Lung (tissue), 12 donors: Measurements from ENCODE around the gene NCOA7. TPM values are rescaled to one million over a fixed set of nuclear protein-coding genes. Genes with fewer than 3 reads are reported as not detected.
"Not testable (repeated sequence)": the region's sequence is repeated elsewhere in the genome, so short reads cannot be mapped to it uniquely, and the experiment has no call there.

Experiments
- ATAC-seq: fragments of 200-7000 bp; cut with Tn5 transposase; one replicate; pipeline ENCODE4 v1.9.1; 2020; ENCODE audit warnings: moderate number of reproducible peaks; ENCODE audit not compliant: insufficient read depth, low FRiP score
- DNase-seq, 3 donors: peaks; one replicate each; pipeline ENCODE4 v3.0.0-alpha.2; 2013 to 2017
- H3K27ac ChIP-seq, 2 donors: one replicate each; pipeline ENCODE4 v1.5.1; 2013; ENCODE audit warnings: mild to moderate bottlenecking in 2 of 2, moderate library complexity in 2 of 2, control low read depth in 1 of 2, inconsistent platforms in 1 of 2, low read depth in 1 of 2, low read length in 1 of 2
- H3K27me3 ChIP-seq, 3 donors: one replicate each; pipeline ENCODE4 v1.5.1; 2013; ENCODE audit warnings: low read length in 2 of 3; ENCODE audit not compliant: control insufficient read depth in 3 of 3, insufficient read depth in 3 of 3
- H3K36me3 ChIP-seq, 4 donors: one replicate each; pipeline ENCODE4 v1.5.1; 2013; ENCODE audit warnings: low read length in 4 of 4, mild to moderate bottlenecking in 1 of 4, moderate library complexity in 1 of 4; ENCODE audit not compliant: control insufficient read depth in 4 of 4, insufficient read depth in 4 of 4
- H3K4me1 ChIP-seq, 5 donors: one replicate each; pipeline ENCODE4 v1.5.1; 2013; ENCODE audit warnings: low read length in 5 of 5, mild to moderate bottlenecking in 2 of 5, moderate library complexity in 1 of 5; ENCODE audit not compliant: control insufficient read depth in 5 of 5, insufficient read depth in 5 of 5
- H3K4me3 ChIP-seq: one replicate; pipeline ENCODE4 v1.5.1; 2013; ENCODE audit warnings: mild to moderate bottlenecking, control low read depth, moderate library complexity
- H3K9ac ChIP-seq, 2 donors: one replicate each; pipeline ENCODE4 v1.5.1; 2013; ENCODE audit warnings: low read length in 2 of 2, control low read depth in 1 of 2; ENCODE audit not compliant: insufficient read depth in 1 of 2
- H3K9me3 ChIP-seq, 4 donors: one replicate each; pipeline ENCODE4 v1.5.1; 2013; ENCODE audit warnings: low read length in 3 of 4, mild to moderate bottlenecking in 1 of 4, moderate library complexity in 1 of 4; ENCODE audit not compliant: control insufficient read depth in 4 of 4, insufficient read depth in 3 of 4
- WGBS, 2 donors: extraction: QIAGEN DNeasy Blood & Tissue Kit; methylation state at CpG; one replicate each; pipeline ENCODE4 v1.1.7; 2013; 5-methylcytosine and 5-hydroxymethylcytosine counted together
- polyA plus RNA-seq, 2 donors: library from polyadenylated mRNA; stranded (reverse); fragments of 200-250 nt; gene quantifications; one replicate each; pipeline ENCODE4 v1.2.1, GENCODE V29; 2013
- total RNA-seq, 2 donors: library from RNA; depleted of rRNA in 1 of 2; stranded (reverse); fragments of >200 nt in 1 of 2; gene quantifications; one replicate each; pipeline ENCODE4 v1.2.1, GENCODE V29; 2014 to 2021
- TF ChIP-seq, protein P1 (sequence below): IDR thresholded peaks from 2 replicates; pipeline ENCODE4 v1.5.1; 2012; ENCODE audit warnings: mild to moderate bottlenecking; ENCODE audit errors: control extremely low read depth, extremely low read depth
- donor health status: control.
- donor health status: control.
- donor health status: Bipolar disorder and iron deficiency.
- donor health status: healthy.
- donor health status: DM: yes; HTN: yes; CAD: no.

NCOA7 gene
- total and polyA plus RNA-seq, 4 donors: 28.9 to 81.4 (median 57.2) TPM

DNA sequence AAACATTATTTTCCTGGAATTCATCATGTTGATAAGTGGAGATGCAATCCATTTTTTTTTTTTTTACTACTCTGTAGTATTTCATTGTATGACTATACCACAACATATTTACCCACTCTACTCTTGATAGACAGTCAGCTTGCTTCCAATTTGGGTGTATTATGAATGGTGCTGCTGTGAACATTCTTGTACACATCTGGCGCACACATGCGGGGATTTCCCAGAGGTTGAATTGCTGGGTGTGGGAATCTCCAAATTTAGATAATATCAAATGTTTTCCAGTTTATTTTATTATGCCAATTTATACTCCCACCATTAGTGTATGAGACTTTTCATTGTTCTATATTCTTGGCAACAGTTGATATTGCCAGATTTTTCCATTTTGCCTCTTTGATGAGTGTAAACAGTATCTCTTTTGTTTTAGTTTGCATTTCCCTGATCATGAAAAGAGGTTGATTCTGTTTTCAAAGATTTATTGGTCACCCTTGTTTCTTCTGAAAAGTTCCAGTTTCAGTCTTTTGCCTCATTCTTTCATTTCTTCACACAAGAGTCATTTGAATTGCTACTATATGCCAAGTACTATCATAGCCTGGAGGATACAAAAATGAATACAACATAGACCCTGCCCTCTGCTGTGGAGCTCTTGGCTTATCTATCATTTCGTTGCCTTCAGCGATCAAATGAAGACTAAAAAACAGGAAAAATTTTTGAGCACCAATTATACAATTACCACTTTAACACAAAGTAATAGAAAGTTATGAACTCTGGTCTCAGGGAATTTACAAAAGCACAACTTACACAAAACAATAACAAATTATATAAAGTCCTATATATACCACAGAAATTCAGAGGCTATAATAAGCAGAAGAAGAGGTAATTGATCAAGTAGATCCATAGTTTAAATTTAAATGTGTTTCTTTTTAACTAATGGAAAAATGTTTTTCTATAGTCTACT lies 17.1 kb upstream of the NCOA7 start:
- 76 to 89% methylated on average over 4 of the region's 4 CpGs for WGBS, 2 donors
- TF ChIP-seq, protein P1, sequence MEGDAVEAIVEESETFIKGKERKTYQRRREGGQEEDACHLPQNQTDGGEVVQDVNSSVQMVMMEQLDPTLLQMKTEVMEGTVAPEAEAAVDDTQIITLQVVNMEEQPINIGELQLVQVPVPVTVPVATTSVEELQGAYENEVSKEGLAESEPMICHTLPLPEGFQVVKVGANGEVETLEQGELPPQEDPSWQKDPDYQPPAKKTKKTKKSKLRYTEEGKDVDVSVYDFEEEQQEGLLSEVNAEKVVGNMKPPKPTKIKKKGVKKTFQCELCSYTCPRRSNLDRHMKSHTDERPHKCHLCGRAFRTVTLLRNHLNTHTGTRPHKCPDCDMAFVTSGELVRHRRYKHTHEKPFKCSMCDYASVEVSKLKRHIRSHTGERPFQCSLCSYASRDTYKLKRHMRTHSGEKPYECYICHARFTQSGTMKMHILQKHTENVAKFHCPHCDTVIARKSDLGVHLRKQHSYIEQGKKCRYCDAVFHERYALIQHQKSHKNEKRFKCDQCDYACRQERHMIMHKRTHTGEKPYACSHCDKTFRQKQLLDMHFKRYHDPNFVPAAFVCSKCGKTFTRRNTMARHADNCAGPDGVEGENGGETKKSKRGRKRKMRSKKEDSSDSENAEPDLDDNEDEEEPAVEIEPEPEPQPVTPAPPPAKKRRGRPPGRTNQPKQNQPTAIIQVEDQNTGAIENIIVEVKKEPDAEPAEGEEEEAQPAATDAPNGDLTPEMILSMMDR: no peak
- no peaks in the 10 kb centered on the region for H3K36me3 ChIP-seq
- DNase-seq (no peak), ATAC-seq (no peak)
- H3K9ac ChIP-seq: no peak overlapping the region
- H3K27me3 ChIP-seq: no peaks in the 10 kb centered on the region
- H3K9me3 ChIP-seq: no peaks in the 10 kb centered on the region
- no peak overlapping the region for H3K27ac ChIP-seq
- no peak overlapping the region for H3K4me3 ChIP-seq
- no peaks in the 10 kb centered on the region for H3K4me1 ChIP-seq

DNA sequence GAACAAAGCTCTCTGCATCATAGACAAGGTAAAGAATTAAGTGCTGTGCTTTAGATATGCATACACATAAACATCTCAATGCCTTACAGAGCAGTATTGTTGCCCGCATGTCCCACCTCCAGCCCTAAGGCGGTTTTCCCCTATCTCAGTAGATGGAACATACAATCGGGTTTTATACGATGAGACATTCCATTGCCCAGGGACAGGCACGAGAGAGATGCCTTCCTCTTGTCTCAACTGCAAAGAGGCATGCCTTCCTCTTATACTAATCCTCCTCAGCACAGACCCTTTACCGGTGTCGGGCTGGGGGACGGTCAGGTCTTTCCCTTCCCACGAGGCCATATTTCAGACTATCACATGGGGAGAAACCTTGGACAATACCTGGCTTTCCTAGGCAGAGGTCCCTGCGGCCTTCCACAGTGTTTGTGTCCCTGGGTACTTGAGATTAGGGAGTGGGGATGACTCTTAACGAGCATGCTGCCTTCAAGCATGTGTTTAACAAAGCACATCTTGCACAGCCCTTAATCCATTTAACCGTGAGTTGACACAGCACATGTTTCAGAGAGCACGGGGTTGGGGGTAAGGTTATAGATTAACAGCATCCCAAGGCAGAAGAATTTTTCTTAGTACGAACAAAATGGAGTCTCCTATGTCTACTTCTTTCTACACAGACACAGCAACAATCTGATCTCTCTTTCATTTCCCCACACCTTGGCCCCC lies 14.5 kb upstream of the NCOA7 start:
- not testable (repeated sequence) for H3K27me3 ChIP-seq, H3K27ac ChIP-seq, ATAC-seq, H3K4me1 ChIP-seq, H3K9me3 ChIP-seq, DNase-seq, H3K4me3 ChIP-seq, H3K36me3 ChIP-seq, H3K9ac ChIP-seq
- WGBS, 2 donors: 72 to 88% methylated on average over 14 of the region's 14 CpGs

- H3K27me3 ChIP-seq: no peaks in the 10 kb centered on the region
- no peaks in the 10 kb centered on the region for H3K4me1 ChIP-seq
- WGBS, 2 donors: 14% methylated on average over 17 of the region's 17 CpGs
- H3K4me3 ChIP-seq: peak overlapping the region; percentile 52
- TF ChIP-seq, protein P1: no peak
- H3K36me3 ChIP-seq: no peaks in the 10 kb centered on the region
- ATAC-seq: peak; percentile 89
- peak overlapping the region; percentile 91 to 98 for H3K9ac ChIP-seq
- H3K9me3 ChIP-seq: no peaks in the 10 kb centered on the region
- peak overlapping the region; percentile 94 to 98 for H3K27ac ChIP-seq
- peak; percentile 92 to 98 (median 97) for DNase-seq
Measured at GRCh38 chr6:125779924-125780539, 10.7 kb upstream of the NCOA7 start.
